Naive B cell (primary cell): ENCODE results near the gene SERTAD1. TPM values are rescaled to one million over a fixed set of nuclear protein-coding genes. Genes with fewer than 3 reads are reported as not detected.

Experiments
- ATAC-seq, 2 donors: fragments of 150-1000 bp; cut with Tn5 transposase; 2 replicates each; pipeline ENCODE4 v1.10.0; 2021; ENCODE audit warnings: low read depth in 2 of 2, mild to moderate bottlenecking in 2 of 2, moderate library complexity in 2 of 2
- DNase-seq: peaks from one replicate; pipeline ENCODE4 v3.0.0; 2022
- H3K27ac Mint-ChIP-seq, 6 donors: one replicate each; pipeline ENCODE4 v1.8.0; 2020 to 2022; ENCODE audit warnings: mild to moderate bottlenecking in 6 of 6, mixed read lengths in 6 of 6, moderate library complexity in 5 of 6, inconsistent platforms in 2 of 6
- H3K27me3 Mint-ChIP-seq, 3 donors: one replicate each; pipeline ENCODE4 v1.8.0; 2021 to 2022; ENCODE audit warnings: mixed read lengths in 3 of 3, mild to moderate bottlenecking in 1 of 3
- H3K36me3 Mint-ChIP-seq, 2 donors: one replicate each; pipeline ENCODE4 v1.8.0; 2020 to 2022; ENCODE audit warnings: mixed read lengths in 2 of 2, inconsistent platforms in 1 of 2, mild to moderate bottlenecking in 1 of 2
- H3K4me1 Mint-ChIP-seq, 3 donors: one replicate each; pipeline ENCODE4 v1.8.0; 2020 to 2022; ENCODE audit warnings: mixed read lengths in 3 of 3, inconsistent platforms in 1 of 3, mild to moderate bottlenecking in 1 of 3, moderate library complexity in 1 of 3
- H3K4me3 Mint-ChIP-seq, 8 donors: one replicate each; pipeline ENCODE4 v1.8.0; 2020 to 2022; ENCODE audit warnings: mild to moderate bottlenecking in 8 of 8, mixed read lengths in 8 of 8, moderate library complexity in 8 of 8, inconsistent platforms in 2 of 8
- H3K9me3 Mint-ChIP-seq, 7 donors: one replicate each; pipeline ENCODE4 v1.8.0; 2020 to 2022; ENCODE audit warnings: mixed read lengths in 7 of 7, mild to moderate bottlenecking in 5 of 7, inconsistent platforms in 2 of 7, moderate library complexity in 1 of 7
- polyA plus RNA-seq, 6 donors: library from polyadenylated mRNA; unstranded; fragments of 300-500 nt; fragmentation: Illumina TruSeq; gene quantifications; one replicate each; pipeline ENCODE4 v1.2.3, GENCODE V29; 2021; ENCODE audit warnings: low read depth in 6 of 6

The SERTAD1 gene
- polyA plus RNA-seq, 6 donors from 2014 or later = 8.7 to 23.0 (median 13.0) TPM

DNA sequence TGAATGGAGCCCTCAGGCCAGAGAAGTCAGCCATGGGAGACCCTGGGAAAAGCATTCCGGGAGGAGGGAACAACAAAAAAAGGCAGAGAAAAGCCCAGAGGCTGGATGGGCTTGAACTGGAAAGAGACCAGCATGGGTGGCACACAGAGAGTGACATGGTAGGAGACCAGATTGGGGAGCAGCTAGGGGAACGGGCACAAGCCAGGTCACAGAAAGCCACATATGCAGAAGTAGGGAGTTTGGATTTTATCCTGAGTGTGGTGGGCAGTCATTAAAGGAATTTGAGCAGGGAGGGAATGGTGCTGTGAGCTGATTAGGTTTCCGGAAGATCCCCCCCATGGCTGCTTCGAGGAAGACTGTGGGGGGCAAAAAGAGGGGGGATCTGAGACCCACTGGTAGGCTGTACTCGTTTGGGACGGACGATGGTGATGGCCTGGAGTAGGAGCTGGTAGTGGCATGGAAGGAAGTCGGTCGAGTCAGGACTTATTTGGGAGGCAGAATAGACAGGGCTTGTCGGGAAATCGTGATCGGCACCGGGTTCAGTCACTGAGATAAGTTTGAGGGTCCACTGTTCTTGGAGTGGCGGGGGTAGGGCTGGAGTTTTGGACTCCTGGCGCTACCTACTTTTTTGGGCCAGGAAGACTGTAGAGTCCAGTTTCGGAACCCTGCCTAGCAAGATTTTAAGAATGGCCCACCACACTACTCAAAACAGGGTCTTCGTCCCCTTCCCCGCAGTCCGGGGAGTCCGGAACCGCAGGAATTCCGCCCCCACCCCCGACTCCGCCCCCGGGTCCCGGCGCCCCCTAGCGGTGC lies 949 bp downstream of the SERTAD1 start:
- peak overlapping the region; percentile 91 to 96 (median 94) for H3K4me3 Mint-ChIP-seq
- peaks cover 16 to 32% (median 24%) of the 10 kb centered on the region in 3 donors for H3K4me1 Mint-ChIP-seq
- H3K27ac Mint-ChIP-seq = peak overlapping the region; percentile 90 to 98 (median 96)
- DNase-seq (no peak), ATAC-seq (no peak)
- no peaks in the 10 kb centered on the region for H3K27me3 Mint-ChIP-seq
- no peaks in the 10 kb centered on the region for H3K36me3 Mint-ChIP-seq
- H3K9me3 Mint-ChIP-seq = no peaks in the 10 kb centered on the region

DNA sequence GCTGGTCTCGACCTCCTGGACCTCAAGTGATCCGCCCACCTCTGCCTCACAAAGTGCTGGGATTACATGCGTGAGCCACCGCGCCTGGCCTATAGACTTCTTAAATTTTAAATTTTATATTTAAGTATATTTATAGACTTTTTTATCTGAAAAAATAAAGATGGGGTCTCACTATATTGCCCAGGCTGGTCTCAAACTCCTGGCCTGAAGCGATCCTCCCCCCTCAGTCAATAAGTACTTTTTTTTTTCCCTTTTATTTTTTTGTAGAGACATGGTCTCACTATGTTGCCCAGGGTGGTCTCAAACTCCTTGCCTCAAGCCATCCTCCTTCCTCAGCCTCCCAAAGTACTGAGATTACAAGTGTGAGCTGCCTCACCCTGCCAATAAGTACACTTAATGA lies 1.9 kb downstream of the SERTAD1 start:
- H3K27me3 Mint-ChIP-seq = no peaks in the 10 kb centered on the region
- no peaks in the 10 kb centered on the region for H3K9me3 Mint-ChIP-seq
- peaks cover 19 to 35% (median 24%) of the 10 kb centered on the region in 3 donors for H3K4me1 Mint-ChIP-seq
- DNase-seq = no peak
- H3K4me3 Mint-ChIP-seq = peak overlapping the region in 7 of 8 donors; percentile 45 to 94 (median 77)
- H3K36me3 Mint-ChIP-seq = no peaks in the 10 kb centered on the region
- ATAC-seq = no peak
- peak overlapping the region in 3 of 6 donors; percentile 75 to 90 (median 78) for H3K27ac Mint-ChIP-seq

DNA sequence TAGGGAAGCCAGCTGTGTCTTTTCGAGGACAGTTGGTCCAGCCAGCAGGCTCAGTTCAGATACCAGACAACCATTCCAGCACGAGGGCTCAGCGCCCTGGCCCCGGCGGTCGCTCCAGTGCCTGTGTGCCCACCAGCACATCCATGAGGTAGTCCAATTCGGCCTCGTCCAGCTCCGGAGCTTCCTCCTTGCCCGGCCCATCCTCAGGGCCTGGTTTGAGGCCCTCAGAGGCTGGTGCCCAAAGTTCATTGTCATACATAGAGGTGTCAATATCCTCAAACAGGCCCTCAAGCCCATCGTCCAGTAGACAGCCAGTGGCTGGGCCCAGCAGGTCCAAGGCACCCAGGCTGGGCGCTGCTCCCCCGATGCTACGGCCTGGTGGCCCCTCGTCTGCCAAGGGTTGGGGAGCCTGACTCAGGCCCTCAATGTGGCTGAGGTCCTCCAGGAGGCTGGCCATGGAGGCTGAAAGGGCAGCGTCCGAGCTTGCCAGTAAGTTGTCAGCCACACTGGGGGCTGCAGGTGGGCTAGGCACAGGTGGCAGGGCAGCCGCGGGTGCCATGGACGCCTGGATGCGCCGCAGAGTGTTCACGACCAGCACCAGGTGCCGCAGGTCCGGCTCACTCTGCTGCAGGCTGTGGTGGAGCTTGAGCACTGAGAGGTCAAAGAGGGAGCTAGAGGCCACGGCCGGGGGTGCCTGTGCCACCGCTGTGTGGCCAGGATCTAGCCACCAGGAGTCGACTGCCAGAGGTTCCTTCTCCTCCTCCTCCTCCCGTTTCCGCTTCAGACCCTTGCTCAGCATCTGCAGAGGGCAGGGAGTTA lies 2.8 kb downstream of the SERTAD1 start:
- Mint-ChIP-seq H3K27ac (peak overlapping the region in 4 of 6 donors; percentile 63 to 85 (median 64)), H3K36me3 (no peaks in the 10 kb centered on the region), H3K4me3 (peak overlapping the region in 6 of 8 donors; percentile 46 to 94 (median 72)), H3K4me1 (peaks cover 24 to 42% (median 24%) of the 10 kb centered on the region in 3 donors), H3K9me3 (no peaks in the 10 kb centered on the region), H3K27me3 (peaks cover 0 to 5% (median 0%) of the 10 kb centered on the region in 3 donors)
- ATAC-seq = no peak
- DNase-seq = no peak

DNA sequence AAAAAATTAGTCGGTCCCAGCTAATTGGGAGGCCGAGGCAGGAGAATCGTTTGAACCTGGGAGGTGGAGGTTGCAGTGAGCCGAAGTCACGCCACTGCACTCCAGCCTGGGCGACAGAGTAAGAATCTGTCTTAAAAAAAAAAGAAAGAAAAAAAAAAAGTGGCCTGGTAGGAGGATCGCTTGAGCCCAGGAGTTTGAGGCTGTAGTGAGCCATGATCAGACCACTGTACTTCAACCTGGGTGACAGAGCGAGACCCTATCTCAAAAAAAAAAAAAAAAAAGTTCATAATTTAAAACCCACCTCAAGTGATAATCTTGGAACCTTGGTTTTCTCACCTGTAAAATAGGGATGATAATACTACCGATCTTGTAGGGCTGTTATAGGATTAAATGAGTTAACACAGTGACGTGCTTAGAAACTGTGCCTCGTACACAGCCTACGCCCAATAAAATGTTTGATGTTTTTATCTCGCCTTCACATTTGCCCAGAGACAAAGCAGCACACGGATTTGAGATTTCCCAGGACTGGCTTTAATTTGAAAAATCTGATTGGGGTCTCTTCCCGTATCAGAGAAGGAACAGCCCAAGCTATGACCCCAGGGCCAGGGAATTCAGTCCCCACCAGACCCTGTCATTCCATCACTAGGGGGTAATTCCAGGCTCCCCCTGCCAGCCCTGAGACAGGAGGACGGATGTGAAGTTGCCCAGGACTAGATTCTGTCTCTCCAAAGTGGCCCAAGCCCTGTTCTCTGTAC lies 3.6 kb downstream of the SERTAD1 start:
- DNase-seq = no peak
- peak overlapping the region; percentile 5 to 92 (median 78) for H3K4me3 Mint-ChIP-seq
- no peaks in the 10 kb centered on the region for H3K9me3 Mint-ChIP-seq
- ATAC-seq = no peak
- peak overlapping the region in 5 of 6 donors; percentile 54 to 92 (median 63) for H3K27ac Mint-ChIP-seq
- H3K4me1 Mint-ChIP-seq = peaks cover 25 to 47% (median 30%) of the 10 kb centered on the region in 3 donors
- H3K36me3 Mint-ChIP-seq = no peaks in the 10 kb centered on the region
- H3K27me3 Mint-ChIP-seq = peaks cover 0 to 10% (median 0%) of the 10 kb centered on the region in 3 donors

DNA sequence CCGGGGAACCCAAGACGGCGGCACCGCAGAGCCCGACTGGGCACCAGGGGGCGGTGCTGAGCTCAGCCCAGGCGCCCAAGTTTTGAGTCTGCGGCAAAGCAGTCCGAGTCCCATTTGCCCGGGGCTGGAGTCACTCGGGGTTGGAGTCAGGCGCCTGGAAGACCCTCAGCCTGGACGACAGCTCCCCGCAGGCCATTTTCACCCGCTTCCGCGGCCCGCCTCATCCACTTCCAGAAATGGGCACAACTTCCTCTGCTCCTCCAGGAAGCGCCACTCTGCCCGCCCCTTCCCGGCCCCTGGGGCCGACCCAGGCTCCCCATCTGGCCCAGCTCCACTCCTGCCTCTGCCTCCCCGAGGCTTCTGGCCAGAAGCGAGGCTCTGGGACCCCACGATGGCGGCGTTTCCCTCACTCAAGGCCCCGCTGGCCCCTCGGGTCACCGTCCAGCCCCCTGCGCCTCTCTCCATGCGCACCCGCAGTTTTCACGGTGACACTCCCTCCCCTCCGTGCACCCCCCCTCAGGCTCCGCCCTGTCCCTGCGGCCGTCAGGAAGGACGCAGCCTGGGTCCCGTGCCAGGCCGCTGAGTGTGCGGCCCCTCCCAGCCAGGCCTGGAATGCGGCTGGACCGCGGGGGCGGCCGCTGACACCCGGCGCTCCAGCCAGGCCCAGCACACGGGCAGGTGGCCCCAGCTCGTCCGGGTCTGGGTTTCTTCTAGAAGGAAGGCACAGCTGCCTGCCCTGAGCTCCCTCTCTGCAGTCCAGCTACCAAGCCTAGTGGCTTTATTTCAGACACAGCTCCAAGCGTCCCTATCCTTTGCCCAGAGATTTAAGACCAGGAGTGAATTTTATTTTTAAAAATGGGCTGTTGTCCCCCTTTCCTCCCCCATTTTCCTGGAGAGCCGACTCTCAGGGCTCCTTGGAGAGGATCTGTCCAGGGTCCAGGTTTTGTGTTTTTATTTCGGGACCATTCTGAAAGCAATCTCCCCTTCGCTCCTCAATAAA lies 4.7 kb downstream of the SERTAD1 start:
- Mint-ChIP-seq H3K4me1 (peaks cover 26 to 45% (median 33%) of the 10 kb centered on the region in 3 donors), H3K27me3 (peaks cover 0 to 10% (median 0%) of the 10 kb centered on the region in 3 donors), H3K27ac (peak overlapping the region; percentile 54 to 94 (median 92)), H3K4me3 (peak overlapping the region; percentile 80 to 93 (median 89)), H3K9me3 (no peaks in the 10 kb centered on the region), H3K36me3 (no peaks in the 10 kb centered on the region)
- ATAC-seq (peak; percentile 56 to 59), DNase-seq (peak; percentile 80)

DNA sequence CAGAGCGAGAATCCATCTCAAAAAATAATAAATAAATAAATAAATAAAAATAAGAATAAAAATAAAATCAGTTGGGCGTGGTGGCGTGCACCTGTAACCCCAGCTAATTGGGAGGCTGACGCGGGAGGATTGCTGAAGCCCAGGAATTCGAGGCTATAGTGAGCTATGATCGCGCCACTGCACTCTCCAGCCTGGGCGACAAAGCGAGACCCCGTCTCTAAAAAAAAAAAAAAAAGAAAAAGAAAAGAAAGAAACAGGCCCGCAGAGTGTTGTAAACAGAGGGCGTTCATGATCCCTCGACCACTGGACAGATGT lies 5.4 kb downstream of the SERTAD1 start:
- H3K4me3 Mint-ChIP-seq = peak overlapping the region; percentile 80 to 93 (median 89)
- DNase-seq (no peak), ATAC-seq (no peak)
- peaks cover 24 to 43% (median 34%) of the 10 kb centered on the region in 3 donors for H3K4me1 Mint-ChIP-seq
- peak overlapping the region in 5 of 6 donors; percentile 49 to 94 (median 92) for H3K27ac Mint-ChIP-seq
- H3K27me3 Mint-ChIP-seq = peaks cover 0 to 10% (median 0%) of the 10 kb centered on the region in 3 donors
- no peaks in the 10 kb centered on the region for H3K36me3 Mint-ChIP-seq
- no peaks in the 10 kb centered on the region for H3K9me3 Mint-ChIP-seq

DNA sequence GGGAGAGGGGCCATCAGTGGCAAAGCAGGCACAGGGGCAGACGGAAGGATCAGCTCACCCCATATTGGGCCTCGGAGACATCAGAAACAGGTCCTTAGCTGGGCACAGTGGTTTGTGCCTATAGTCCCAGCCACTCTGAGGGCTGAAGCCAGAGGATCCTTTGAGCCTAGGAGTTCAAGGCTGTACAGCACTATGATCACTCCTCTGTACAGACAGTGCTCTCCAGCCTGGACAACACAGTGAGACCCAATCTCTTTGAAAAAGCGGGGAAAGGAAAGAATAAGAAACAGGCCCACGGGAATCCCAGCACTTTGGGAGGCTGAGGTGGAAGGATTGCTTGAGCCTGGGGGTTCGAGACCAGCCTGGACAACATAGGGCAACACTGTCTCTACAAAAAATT lies 6.0 kb downstream of the SERTAD1 start:
- DNase-seq (no peak), ATAC-seq (no peak)
- Mint-ChIP-seq H3K4me1 (peaks cover 22 to 40% (median 31%) of the 10 kb centered on the region in 3 donors), H3K9me3 (no peaks in the 10 kb centered on the region), H3K4me3 (peak overlapping the region in 7 of 8 donors; percentile 35 to 89 (median 77)), H3K27ac (peak overlapping the region in 1 of 6 donors; percentile 67), H3K36me3 (no peaks in the 10 kb centered on the region), H3K27me3 (peaks cover 0 to 10% (median 0%) of the 10 kb centered on the region in 3 donors)

DNA sequence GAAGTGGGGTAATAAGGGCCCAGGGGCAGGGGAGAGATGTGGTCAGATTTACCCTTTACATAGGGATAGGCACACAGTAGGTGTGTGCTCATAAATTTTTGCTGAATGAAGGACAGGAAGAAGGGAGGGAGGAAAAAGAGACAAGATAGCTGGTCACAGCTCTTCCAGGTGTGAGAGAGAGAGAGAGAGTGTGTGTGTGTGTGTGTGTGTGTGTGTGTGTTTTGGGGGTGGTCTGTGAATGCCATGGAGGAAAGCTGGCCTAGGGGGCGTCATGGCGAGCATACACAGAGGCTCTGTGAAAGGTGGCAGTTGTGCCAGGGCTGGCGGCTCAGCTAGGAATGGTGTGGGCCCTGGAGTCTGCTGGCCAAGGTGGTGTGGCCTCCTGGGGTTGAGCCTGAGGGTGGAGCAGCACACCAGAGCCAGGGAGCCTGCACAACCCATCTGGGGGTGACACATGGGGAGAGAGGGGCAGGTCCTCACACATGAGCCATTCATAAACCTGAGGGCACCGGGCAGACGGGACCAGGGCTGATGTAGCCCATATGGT lies 6.7 kb downstream of the SERTAD1 start:
- peaks cover 0 to 10% (median 0%) of the 10 kb centered on the region in 3 donors for H3K27me3 Mint-ChIP-seq
- peak overlapping the region; percentile 4 to 89 (median 59) for H3K4me3 Mint-ChIP-seq
- no peaks in the 10 kb centered on the region for H3K36me3 Mint-ChIP-seq
- ATAC-seq (no peak), DNase-seq (no peak)
- H3K4me1 Mint-ChIP-seq = peaks cover 15 to 35% (median 25%) of the 10 kb centered on the region in 3 donors
- no peak overlapping the region for H3K27ac Mint-ChIP-seq
- H3K9me3 Mint-ChIP-seq = no peaks in the 10 kb centered on the region

DNA sequence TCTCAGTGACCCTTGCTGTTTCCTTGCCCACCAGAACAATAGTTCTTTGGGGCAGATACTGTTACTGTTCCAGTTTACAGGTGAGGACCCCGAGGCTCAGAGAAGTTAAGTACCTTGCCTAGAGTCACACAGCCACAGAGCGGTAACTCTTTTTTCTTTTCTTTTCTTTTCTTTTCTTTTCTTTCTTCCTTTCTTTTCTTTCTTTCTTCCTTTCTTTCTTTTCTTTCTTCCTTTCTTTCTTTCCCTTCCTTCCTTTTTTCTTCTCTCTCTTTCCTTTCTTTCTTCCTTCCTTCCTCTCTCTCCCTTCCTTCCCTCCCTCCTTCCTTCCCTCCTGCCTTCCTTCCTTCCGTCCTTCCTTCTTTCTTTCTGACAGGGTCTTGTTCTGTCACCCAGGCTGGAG lies 7.8 kb downstream of the SERTAD1 start:
- H3K4me3 Mint-ChIP-seq = peak overlapping the region in 2 of 8 donors; percentile 43 to 61
- H3K27me3 Mint-ChIP-seq = peaks cover 0 to 18% (median 8%) of the 10 kb centered on the region in 3 donors
- H3K27ac Mint-ChIP-seq = peak overlapping the region in 2 of 6 donors; percentile 3 to 62
- peaks cover 12 to 33% (median 23%) of the 10 kb centered on the region in 3 donors for H3K4me1 Mint-ChIP-seq
- no peaks in the 10 kb centered on the region for H3K9me3 Mint-ChIP-seq
- ATAC-seq (no peak), DNase-seq (no peak)
- H3K36me3 Mint-ChIP-seq = no peaks in the 10 kb centered on the region

DNA sequence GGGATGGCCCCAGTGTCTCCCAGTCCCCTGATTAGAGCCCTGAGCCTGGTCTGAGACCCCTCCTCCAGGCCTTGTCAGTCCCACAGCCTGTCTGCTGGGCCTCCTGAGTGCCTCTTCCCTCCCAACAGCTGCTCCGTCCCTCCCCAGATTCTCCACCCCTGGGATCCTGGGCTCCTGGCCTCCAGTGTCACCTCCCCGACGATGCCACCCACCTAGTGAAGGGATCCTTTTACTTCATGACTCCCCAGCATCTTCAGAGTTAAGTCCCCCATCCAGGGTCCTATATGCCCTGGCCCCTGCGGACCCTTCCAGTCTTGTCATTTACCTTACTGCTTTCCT lies 8.2 kb downstream of the SERTAD1 start:
- Mint-ChIP-seq H3K4me1 (peaks cover 12 to 33% (median 23%) of the 10 kb centered on the region in 3 donors), H3K9me3 (no peaks in the 10 kb centered on the region), H3K27me3 (peaks cover 0 to 18% (median 8%) of the 10 kb centered on the region in 3 donors), H3K4me3 (peak overlapping the region in 2 of 8 donors; percentile 43 to 61), H3K27ac (peak overlapping the region in 4 of 6 donors; percentile 3 to 60 (median 50)), H3K36me3 (no peaks in the 10 kb centered on the region)
- no peak for DNase-seq
- ATAC-seq = no peak

DNA sequence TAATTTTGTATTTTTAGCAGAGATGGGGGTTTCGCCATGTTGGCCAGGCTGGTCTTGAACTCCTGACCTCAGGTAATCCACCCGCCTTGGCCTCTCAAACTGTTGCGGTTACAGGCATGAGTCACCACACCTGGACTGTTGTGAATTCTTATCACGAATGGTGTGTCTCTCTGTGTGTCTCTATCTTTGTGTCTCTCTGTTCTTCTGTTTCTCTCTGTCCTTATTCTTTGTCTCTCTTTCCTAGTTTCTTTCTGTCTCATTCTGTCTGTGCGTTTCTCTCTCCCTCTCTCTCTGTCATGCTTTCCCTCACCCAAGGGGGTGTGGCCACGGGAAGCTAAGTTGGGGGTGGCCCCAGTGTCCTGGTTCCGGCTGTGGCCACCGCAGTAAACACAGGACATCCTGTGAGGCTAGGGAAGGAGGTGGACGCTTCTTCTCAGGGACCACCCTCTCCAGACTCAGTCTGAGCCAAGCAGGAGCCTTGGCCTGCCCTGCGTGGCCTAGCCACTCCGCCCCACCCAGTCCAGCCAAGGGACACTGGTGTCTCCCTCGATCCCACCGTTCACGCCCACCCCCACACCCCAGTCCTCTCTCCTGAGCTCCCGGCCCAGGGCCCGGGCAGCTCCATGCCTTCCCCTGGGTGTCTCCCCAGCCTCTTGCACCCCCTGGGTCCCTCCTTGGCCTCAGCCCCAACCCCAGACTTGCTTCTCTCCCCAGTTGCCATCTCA lies 8.7 kb downstream of the SERTAD1 start:
- Mint-ChIP-seq H3K27ac (peak overlapping the region in 3 of 6 donors; percentile 3 to 60 (median 44)), H3K4me3 (peak overlapping the region in 1 of 8 donors; percentile 42), H3K27me3 (peaks cover 0 to 20% (median 10%) of the 10 kb centered on the region in 3 donors), H3K9me3 (no peaks in the 10 kb centered on the region), H3K4me1 (peaks cover 12 to 29% (median 23%) of the 10 kb centered on the region in 3 donors), H3K36me3 (no peaks in the 10 kb centered on the region)
- no peak for DNase-seq
- no peak for ATAC-seq
